HepG2 (cell line): ENCODE data around the gene TOP2A. TPM values are rescaled to one million over a fixed set of nuclear protein-coding genes. Genes with fewer than 3 reads are reported as not detected.

Source experiments
- ESRRA ChIP-seq: sonication (generic); formaldehyde crosslinking; IDR thresholded peaks from 2 replicates; pipeline ENCODE4 v1.5.1; 2020; ENCODE audit warnings: mild to moderate bottlenecking, low read depth, missing genetic modification reagents
- FOXK1 ChIP-seq: sonication (generic); formaldehyde crosslinking; IDR thresholded peaks from 2 replicates; pipeline ENCODE4 v1.4.0; 2020; ENCODE audit warnings: low read depth, missing genetic modification reagents, borderline replicate concordance
- GTF3A ChIP-seq: sonication (generic); formaldehyde crosslinking; conservative IDR thresholded peaks from 2 replicates; pipeline ENCODE4 v1.4.0; 2020; ENCODE audit warnings: mild to moderate bottlenecking, missing genetic modification reagents
- HHEX ChIP-seq: IDR thresholded peaks from 2 replicates; pipeline ENCODE4 v1.6.1; 2016; ENCODE audit warnings: control low read depth
- JUND ChIP-seq: sonication (generic); formaldehyde crosslinking; IDR thresholded peaks from 2 replicates; pipeline ENCODE4 v1.8.0; 2022; ENCODE audit warnings: mild to moderate bottlenecking, missing genetic modification reagents
- KAT2B ChIP-seq: fragments of 150-350 bp; IDR thresholded peaks from 2 replicates; pipeline ENCODE4 v1.6.1; 2014; ENCODE audit warnings: low read depth, low read length, borderline replicate concordance
- KAT8 ChIP-seq: IDR thresholded peaks from 2 replicates; pipeline ENCODE4 v1.6.1; 2016; ENCODE audit warnings: missing genetic modification reagents, missing compliant biosample characterization
- MAFG ChIP-seq: sonication (generic); formaldehyde crosslinking; IDR thresholded peaks from 2 replicates; pipeline ENCODE4 v1.5.1; 2020; ENCODE audit warnings: mild to moderate bottlenecking, missing genetic modification reagents
- NCOA5 ChIP-seq: sonication (generic); formaldehyde crosslinking; IDR thresholded peaks from 2 replicates; pipeline ENCODE4 v1.4.0; 2020; ENCODE audit warnings: missing genetic modification reagents
- NR2F1 ChIP-seq, 2 experiments: fragments of 450-650 bp in 1 of 2; formaldehyde crosslinking in 1 of 2; IDR thresholded peaks; 2 replicates each; pipeline versions ENCODE4 v1.5.0 to v1.6.1; 2016 to 2020; ENCODE audit warnings: mild to moderate bottlenecking in 1 of 2, missing compliant biosample characterization in 1 of 2, missing genetic modification reagents in 1 of 2, moderate library complexity in 1 of 2
- POLR2AphosphoS2 ChIP-seq: IDR thresholded peaks from 2 replicates; pipeline ENCODE4 v1.6.1; 2011; ENCODE audit warnings: low read depth, low read length, improper control_type of control experiment
- SATB2 ChIP-seq: sonication (generic); formaldehyde crosslinking; IDR thresholded peaks from 2 replicates; pipeline ENCODE4 v1.5.0; 2020; ENCODE audit warnings: missing genetic modification reagents
- SP1 ChIP-seq, 2 experiments: fragments of 450-650 bp in 1 of 2; sonication (generic) in 1 of 2; formaldehyde crosslinking in 1 of 2; IDR thresholded peaks; 2 replicates each; pipeline versions ENCODE4 v1.4.0 to v1.6.1; 2016 to 2020; ENCODE audit warnings: missing genetic modification reagents in 1 of 2
- TEAD3 ChIP-seq: optimal IDR thresholded peaks from 2 replicates; pipeline ENCODE3; 2016; ENCODE audit warnings: borderline replicate concordance
- TSC22D2 ChIP-seq: sonication (generic); formaldehyde crosslinking; IDR thresholded peaks from 2 replicates; pipeline ENCODE4 v1.5.1; 2020; ENCODE audit warnings: missing genetic modification reagents, mild to moderate bottlenecking, borderline replicate concordance
- U2AF1 ChIP-seq: fragments of 200-400 bp; formaldehyde crosslinking; optimal IDR thresholded peaks from 2 replicates; pipeline ENCODE3; 2017; ENCODE audit warnings: mild to moderate bottlenecking, low read depth, low read length
- U2AF2 ChIP-seq: fragments of 200-400 bp; formaldehyde crosslinking; IDR thresholded peaks from 2 replicates; pipeline ENCODE4 v1.6.1; 2017; ENCODE audit warnings: low read depth, mild to moderate bottlenecking, low read length
- ZFP36 ChIP-seq: fragments of 150-350 bp; IDR thresholded peaks from 2 replicates; pipeline ENCODE4 v1.6.1; 2018; ENCODE audit warnings: borderline replicate concordance, low read length, low read depth; ENCODE audit not compliant: partially characterized antibody
- ZFYVE20 ChIP-seq: sonication (generic); formaldehyde crosslinking; IDR thresholded peaks from 2 replicates; pipeline ENCODE4 v1.8.0; 2023; ENCODE audit warnings: low read depth, mild to moderate bottlenecking, moderate library complexity, missing genetic modification reagents, borderline replicate concordance
- ZNF225 ChIP-seq: sonication (generic); formaldehyde crosslinking; IDR thresholded peaks from 2 replicates; pipeline ENCODE4 v1.4.0; 2020; ENCODE audit warnings: mild to moderate bottlenecking, missing genetic modification reagents
- ZNF607 ChIP-seq: sonication (generic); formaldehyde crosslinking; IDR thresholded peaks from 2 replicates; pipeline ENCODE4 v1.5.1; 2020; ENCODE audit warnings: missing genetic modification reagents, mild to moderate bottlenecking, borderline replicate concordance
- ZNF616 ChIP-seq: sonication (generic); formaldehyde crosslinking; IDR thresholded peaks from 2 replicates; pipeline ENCODE4 v1.5.0; 2020; ENCODE audit warnings: low read depth, mild to moderate bottlenecking, missing genetic modification reagents
- ZNF644 ChIP-seq: IDR thresholded peaks from 2 replicates; pipeline ENCODE4 v1.6.1; 2016; ENCODE audit warnings: low read depth
- ZNF709 ChIP-seq: sonication (generic); formaldehyde crosslinking; IDR thresholded peaks from 2 replicates; pipeline ENCODE4 v1.5.0; 2020; ENCODE audit warnings: mild to moderate bottlenecking, missing genetic modification reagents
- ZNF724P ChIP-seq: sonication (generic); formaldehyde crosslinking; IDR thresholded peaks from 2 replicates; pipeline ENCODE4 v1.8.0; 2022; ENCODE audit warnings: missing genetic modification reagents, borderline replicate concordance
- ZNF768 ChIP-seq: sonication (generic); formaldehyde crosslinking; IDR thresholded peaks from 2 replicates; pipeline ENCODE4 v1.4.0; 2020; ENCODE audit warnings: missing genetic modification reagents
- polyA plus RNA-seq, 8 experiments: library from polyadenylated mRNA; depleted of rRNA in 3 of 8; stranded (reverse) in 7 of 8; unstranded in 1 of 8; fragments of >200 nt; fragmentation: Illumina TruSeq in 4 of 8; extraction: Trizol in 4 of 8; gene quantifications; 2 replicates each; pipeline versions ENCODE4 v1.2.1 to v1.2.3, GENCODE V29; 2011 to 2016; ENCODE audit warnings: low read depth in 4 of 8, missing spikeins in 1 of 8, mixed read lengths in 1 of 8; ENCODE audit not compliant: insufficient read depth in 1 of 8
- total RNA-seq, 5 experiments: library from RNA; depleted of rRNA; stranded (reverse); fragments of >200 nt; fragmentation: Illumina TruSeq; extraction: Trizol; gene quantifications; 2 replicates each; pipeline ENCODE4 v1.2.3, GENCODE V29; 2016; ENCODE audit warnings: low read depth in 1 of 5
- TF ChIP-seq, protein P1 (sequence below): fragments of 450-650 bp; IDR thresholded peaks from 2 replicates; pipeline ENCODE4 v1.6.1; 2017; ENCODE audit warnings: mild to moderate bottlenecking

Gene TOP2A
- total and polyA plus RNA-seq, 2 of the 13 experiments (the other 11 are each of a cell fraction or from before 2014, with no cell fraction given): 108 to 327 TPM

DNA sequence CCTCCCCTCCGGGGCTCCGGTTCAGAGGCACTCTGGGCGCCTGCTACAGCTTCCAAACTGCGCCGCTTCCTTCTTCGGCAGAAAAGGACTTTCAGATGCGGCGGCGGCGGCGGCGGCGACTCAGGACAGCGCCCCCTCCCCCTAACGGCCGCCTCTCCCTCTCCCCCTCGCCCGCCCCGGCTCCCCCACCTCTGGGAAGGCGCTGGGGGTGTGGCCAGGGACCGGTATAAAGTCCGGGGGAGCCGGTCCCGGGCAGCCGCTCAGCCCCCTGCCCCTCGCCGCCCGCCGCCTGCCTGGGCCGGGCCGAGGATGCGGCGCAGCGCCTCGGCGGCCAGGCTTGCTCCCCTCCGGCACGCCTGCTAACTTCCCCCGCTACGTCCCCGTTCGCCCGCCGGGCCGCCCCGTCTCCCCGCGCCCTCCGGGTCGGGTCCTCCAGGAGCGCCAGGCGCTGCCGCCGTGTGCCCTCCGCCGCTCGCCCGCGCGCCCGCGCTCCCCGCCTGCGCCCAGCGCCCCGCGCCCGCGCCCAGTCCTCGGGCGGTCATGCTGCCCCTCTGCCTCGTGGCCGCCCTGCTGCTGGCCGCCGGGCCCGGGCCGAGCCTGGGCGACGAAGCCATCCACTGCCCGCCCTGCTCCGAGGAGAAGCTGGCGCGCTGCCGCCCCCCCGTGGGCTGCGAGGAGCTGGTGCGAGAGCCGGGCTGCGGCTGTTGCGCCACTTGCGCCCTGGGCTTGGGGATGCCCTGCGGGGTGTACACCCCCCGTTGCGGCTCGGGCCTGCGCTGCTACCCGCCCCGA, 25.7 kb upstream of the TOP2A start, which contains the start of gene IGFBP4 (continued):
- TF ChIP-seq, protein P1, sequence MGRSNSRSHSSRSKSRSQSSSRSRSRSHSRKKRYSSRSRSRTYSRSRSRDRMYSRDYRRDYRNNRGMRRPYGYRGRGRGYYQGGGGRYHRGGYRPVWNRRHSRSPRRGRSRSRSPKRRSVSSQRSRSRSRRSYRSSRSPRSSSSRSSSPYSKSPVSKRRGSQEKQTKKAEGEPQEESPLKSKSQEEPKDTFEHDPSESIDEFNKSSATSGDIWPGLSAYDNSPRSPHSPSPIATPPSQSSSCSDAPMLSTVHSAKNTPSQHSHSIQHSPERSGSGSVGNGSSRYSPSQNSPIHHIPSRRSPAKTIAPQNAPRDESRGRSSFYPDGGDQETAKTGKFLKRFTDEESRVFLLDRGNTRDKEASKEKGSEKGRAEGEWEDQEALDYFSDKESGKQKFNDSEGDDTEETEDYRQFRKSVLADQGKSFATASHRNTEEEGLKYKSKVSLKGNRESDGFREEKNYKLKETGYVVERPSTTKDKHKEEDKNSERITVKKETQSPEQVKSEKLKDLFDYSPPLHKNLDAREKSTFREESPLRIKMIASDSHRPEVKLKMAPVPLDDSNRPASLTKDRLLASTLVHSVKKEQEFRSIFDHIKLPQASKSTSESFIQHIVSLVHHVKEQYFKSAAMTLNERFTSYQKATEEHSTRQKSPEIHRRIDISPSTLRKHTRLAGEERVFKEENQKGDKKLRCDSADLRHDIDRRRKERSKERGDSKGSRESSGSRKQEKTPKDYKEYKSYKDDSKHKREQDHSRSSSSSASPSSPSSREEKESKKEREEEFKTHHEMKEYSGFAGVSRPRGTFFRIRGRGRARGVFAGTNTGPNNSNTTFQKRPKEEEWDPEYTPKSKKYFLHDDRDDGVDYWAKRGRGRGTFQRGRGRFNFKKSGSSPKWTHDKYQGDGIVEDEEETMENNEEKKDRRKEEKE: no peak
- TF ChIP-seq TEAD3 (CRISPR knock-in tag): peak; percentile 18
- no peak for TF ChIP-seq U2AF1
- TF ChIP-seq U2AF2: no peak
- peak; percentile 95 for TF ChIP-seq ZFYVE20 (CRISPR knock-in tag)
- TF ChIP-seq FOXK1 (CRISPR knock-in tag): no peak
- TF ChIP-seq NR2F1 (CRISPR knock-in tag; IDR thresholded peaks at IDR 0.05): no peak
- TF ChIP-seq ESRRA (CRISPR knock-in tag): peak; percentile 68; the same call in 1 of the 2 replicates
- no peak for TF ChIP-seq HHEX
- TF ChIP-seq ZNF724P (CRISPR knock-in tag): no peak; the same call in 1 of the 2 replicates
- no peak for TF ChIP-seq JUND (CRISPR knock-in tag)
- no peak for TF ChIP-seq MAFG (CRISPR knock-in tag)
- TF ChIP-seq ZNF644 (CRISPR knock-in tag): no peak
- TF ChIP-seq SATB2 (CRISPR knock-in tag): 0 out of 2 replicates have a peak, but pooled peaks have one; percentile 75
- no peak for TF ChIP-seq GTF3A
- no peak for TF ChIP-seq POLR2AphosphoS2
- TF ChIP-seq KAT8 (CRISPR knock-in tag): peak; percentile 41; the same call in 1 of the 2 replicates
- no peak for TF ChIP-seq ZFP36
- TF ChIP-seq ZNF616 (CRISPR knock-in tag): peak; percentile 91; the same call in 1 of the 2 replicates
- no peak; the same call in 1 of the 2 replicates for TF ChIP-seq ZNF709 (CRISPR knock-in tag)
- TF ChIP-seq SP1 (IDR thresholded peaks at IDR 0.05): no peak
- peak; percentile 56; the same call in 1 of the 2 replicates for TF ChIP-seq SP1 (CRISPR knock-in tag; IDR thresholded peaks at IDR 0.05)
- no peak for TF ChIP-seq KAT2B
- TF ChIP-seq ZNF225: peak; percentile 24; the same call in 1 of the 2 replicates
- peak; percentile 76; the same call in 1 of the 2 replicates for TF ChIP-seq ZNF768 (CRISPR knock-in tag)
- peak; percentile 90 for TF ChIP-seq TSC22D2 (CRISPR knock-in tag)
- TF ChIP-seq NCOA5: no peak
- TF ChIP-seq ZNF607: peak; percentile 86; the same call in 1 of the 2 replicates
